Measurements from ENCODE around the gene ABLIM3.

The ABLIM3 gene

DNA sequence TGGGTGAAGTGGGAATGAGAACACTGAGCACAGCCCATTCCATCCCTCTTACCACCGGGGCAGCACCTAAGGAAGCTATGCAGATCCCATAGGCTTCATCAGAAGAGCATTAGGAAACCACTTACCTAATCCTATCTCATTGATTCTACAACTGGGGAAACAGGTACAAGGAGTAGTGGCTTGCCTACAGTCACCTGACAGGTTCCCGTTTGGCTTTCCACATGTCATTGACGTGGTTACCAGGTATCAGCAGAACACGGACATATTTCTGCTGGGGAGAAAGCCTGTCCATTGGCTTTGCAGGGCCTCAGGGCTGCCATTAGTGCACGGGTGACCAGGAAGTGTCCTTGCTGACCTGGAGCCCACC lies 141.7 kb downstream of the ABLIM3 start:
- TF ChIP-seq CTCF (IDR thresholded peaks at IDR 0.05; ENCODE audit: low read depth, low read length) = no peak
- in situ Hi-C loops (cut with HindIII; ENCODE audit: low sequenced_read_pairs) = no loop called here
- H3K4me3 ChIP-seq (ENCODE audit: low read depth, low read length) = no peak overlapping the region
- DNase-seq (ENCODE audit: low read depth, low spot score) = no peak

GRCh38 chr5:149283626-149284480 lies 142.6 kb downstream of the ABLIM3 start:
- no peak for TF ChIP-seq CTCF (IDR thresholded peaks at IDR 0.05; ENCODE audit: low read depth, low read length)
- in situ Hi-C loops (cut with HindIII; ENCODE audit: low sequenced_read_pairs) = no loop called here
- no peak overlapping the region for H3K4me3 ChIP-seq (ENCODE audit: low read depth, low read length)
- DNase-seq (ENCODE audit: low read depth, low spot score) = no peak

- no peak for DNase-seq (ENCODE audit: low read depth, low spot score)
Observed at GRCh38 chr5:149284501-149284900, 143.2 kb downstream of the ABLIM3 start.

GRCh38 chr5:149285153-149285552 lies 143.9 kb downstream of the ABLIM3 start:
- in situ Hi-C loops (cut with HindIII; ENCODE audit: low sequenced_read_pairs) = no loop called here
- TF ChIP-seq CTCF (IDR thresholded peaks at IDR 0.05; ENCODE audit: low read depth, low read length) = no peak
- DNase-seq (ENCODE audit: low read depth, low spot score) = no peak
- no peak overlapping the region for H3K4me3 ChIP-seq (ENCODE audit: low read depth, low read length)

More at GRCh38 chr5:149284501-149284900, 143.2 kb downstream of the ABLIM3 start:
- no peak for TF ChIP-seq CTCF (IDR thresholded peaks at IDR 0.05; ENCODE audit: low read depth, low read length)
- in situ Hi-C loops (cut with HindIII; ENCODE audit: low sequenced_read_pairs) = no loop called here
- no peak overlapping the region for H3K4me3 ChIP-seq (ENCODE audit: low read depth, low read length)

GRCh38 chr5:149288436-149288835 lies 147.1 kb downstream of the ABLIM3 start:
- no peak overlapping the region for H3K4me3 ChIP-seq (ENCODE audit: low read depth, low read length)
- in situ Hi-C loops (cut with HindIII; ENCODE audit: low sequenced_read_pairs) = no loop called here
- DNase-seq (ENCODE audit: low read depth, low spot score) = no peak
- TF ChIP-seq CTCF (IDR thresholded peaks at IDR 0.05; ENCODE audit: low read depth, low read length) = no peak

- no peak for DNase-seq (ENCODE audit: low read depth, low spot score)
- no peak for TF ChIP-seq CTCF (IDR thresholded peaks at IDR 0.05; ENCODE audit: low read depth, low read length)
- in situ Hi-C loops (cut with HindIII; ENCODE audit: low sequenced_read_pairs) = no loop called here
- no peak overlapping the region for H3K4me3 ChIP-seq (ENCODE audit: low read depth, low read length)
Observed at GRCh38 chr5:149289301-149289700, 148.0 kb downstream of the ABLIM3 start.

All from astrocyte of the spinal cord (primary cell).